Iris pigment epithelial cell (primary cell): Measurements from ENCODE around the gene AAMP.
A peak's percentile ranks its signal among the peaks of the same experiment; 100 is the strongest.

Source experiments
- DNase-seq: peaks from one replicate; pipeline ENCODE4 v3.0.0-alpha.2; 2011; ENCODE audit warnings: low read depth

The AAMP gene

GRCh38 chr2:218293715-218294429 is 23.9 kb upstream of the AAMP start:
- DNase-seq = no peak

DNA sequence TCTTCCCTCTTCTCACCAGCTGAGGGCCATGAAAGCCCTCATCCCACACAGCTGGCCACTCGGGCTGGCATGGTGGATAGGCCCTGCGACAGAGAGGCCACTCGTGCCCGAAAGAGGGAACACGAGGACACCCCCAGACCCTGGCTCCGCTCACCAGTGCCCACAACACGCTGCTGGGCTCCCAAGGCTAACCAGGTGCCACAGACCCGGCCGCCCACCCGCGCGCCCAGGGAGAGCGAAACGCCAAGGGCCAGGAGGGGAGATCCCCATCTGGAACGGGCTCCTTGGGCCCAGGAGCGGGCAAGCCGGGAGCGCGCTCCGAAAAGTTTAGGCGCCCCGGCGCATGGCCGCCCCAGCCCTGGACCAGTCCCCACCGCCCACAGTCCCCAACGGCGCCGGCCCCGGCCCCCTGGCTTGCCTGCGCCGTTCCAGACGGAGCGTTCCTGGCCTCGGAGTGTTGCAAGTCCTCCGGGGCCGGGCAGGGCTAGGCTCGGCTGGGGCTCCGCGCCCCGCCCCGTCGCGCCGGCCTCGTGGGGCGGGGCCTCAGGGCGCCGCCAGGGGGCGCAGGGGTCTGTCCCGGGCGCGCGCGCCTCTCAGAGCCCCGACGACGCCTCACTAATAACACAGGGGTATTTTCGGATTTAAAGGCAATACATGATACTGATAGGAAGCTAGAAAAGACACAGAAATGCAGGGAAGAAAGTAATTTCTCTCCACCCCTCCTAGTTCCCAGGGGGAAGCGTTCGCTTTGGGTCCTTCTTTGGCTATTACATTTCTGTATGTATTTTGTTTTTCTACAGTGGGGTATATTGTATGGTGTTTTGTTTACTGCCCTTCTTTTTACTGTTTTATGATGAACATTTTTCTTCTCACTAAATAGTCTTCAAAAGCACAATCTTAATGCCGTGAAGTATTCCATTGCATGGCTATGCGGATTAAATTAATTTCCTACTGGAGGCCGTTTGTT is 22.4 kb upstream of the AAMP start, which contains the start of gene TMBIM1:
Gene TMBIM1, minus strand, starts transcription at position 456 of the 967 bp plus-strand sequence. CDS start 10,362 bp downstream, outside the sequence.
- peak; percentile 75 for DNase-seq

DNA sequence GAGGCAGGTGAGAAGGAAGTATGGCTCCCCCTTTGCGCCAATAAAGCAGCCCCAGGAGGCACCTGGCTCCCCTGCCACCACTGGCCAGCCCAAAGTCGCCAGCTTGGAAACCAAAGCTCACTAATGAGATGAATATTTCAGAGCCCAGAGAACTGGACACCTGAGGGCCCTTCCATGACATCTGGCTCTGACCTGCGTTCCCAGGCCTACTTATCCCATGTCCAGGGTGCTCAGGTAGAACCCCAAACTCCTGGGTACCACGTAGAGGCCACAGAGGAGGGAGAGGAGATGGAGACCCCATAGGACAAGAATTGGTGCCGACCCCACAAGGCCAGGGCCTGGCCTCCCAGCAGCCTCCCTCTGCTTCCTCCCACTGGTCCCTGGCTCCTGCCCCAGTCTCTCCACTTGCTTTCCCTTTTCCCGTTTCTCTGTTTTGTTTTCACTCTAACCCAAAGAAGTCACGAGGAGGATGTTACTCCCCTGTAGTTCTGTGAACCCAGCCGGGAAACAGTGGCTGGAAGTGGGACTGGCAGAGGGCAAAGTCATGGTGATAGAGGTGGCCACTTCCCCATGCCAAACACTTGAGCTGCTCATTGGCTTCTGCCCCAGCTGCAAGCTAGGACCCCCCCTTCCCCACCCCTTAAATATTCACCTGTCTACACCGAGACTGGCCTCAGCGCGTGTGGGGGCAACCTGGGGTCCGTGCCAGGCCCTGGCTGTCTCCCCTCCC is 21.5 kb upstream of the AAMP start:
- no peak for DNase-seq

DNA sequence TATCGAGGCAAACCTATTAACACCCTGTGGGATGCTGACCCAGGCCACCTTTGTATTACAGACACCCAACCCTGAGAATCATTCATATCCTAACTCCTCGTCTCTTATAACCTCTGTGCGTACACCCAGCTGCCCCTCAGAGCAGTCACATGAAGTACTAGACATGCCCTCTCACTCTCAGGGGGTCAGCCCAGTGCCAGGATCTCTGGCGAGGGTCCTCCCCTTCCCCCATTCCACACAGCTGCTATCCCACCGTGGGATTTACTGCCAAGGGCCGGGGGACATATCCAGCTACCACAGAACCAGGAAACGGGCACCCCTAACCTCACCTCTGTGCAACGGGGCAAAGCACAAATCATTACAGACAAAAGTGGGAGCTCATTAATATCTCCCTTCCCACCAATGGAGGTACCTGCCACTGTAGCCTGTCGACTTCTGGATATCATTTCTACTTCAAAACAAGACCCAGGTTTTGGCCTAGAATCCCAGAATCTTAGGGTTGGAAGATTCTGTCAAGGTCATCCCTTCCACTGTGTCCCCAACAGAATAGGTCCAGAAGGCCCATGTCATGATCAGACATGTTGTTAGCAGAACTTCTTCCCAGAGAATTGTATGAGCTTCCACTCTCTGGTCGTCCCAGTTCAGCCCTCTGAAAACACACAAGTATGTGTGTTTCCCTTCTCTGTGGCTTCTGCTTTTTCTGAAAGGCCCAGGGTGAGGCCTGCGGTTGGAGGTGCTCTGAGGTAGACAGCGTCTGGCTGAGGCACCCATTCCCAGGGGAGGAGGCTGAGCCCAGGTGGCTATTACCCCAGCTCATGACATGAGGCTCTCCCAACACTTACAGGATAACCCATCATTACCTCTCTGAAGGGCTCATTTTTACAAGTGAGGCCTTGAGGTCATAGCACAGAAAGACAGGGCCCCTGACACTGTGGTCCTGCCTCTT is 20.7 kb upstream of the AAMP start:
- no peak for DNase-seq

DNA sequence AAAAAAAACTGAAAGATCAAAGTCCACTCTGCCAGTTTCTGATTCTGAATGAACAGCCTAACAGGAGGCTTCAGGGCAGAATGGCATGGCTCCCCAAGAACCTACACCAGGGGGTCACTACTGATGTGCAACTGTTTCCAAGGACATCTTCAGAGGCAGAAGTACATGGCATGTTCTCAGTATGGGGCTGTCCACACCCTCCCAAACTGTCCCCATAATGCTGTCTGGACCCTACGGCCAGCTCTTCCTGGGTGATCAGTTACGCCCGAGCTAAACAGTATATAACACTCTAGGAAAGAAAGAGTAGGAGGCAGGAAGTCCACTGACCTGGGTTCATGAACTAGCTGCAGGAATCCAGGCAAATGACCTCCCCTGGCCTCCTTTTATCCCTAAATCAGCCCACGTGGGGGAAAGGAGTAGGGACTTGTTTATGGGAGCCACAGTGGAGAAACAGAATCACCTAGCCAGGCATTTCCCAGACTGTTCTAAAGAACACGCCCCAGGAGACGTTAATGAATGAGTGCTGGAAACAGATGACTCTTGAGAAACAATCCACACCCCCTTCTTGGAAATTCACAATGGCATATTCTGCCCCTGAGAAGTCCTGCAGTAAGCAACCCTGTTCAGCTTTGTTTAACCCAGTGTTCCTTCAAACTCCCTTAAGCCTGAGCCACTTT is 19.8 kb upstream of the AAMP start:
- DNase-seq = peak; percentile 69

DNA sequence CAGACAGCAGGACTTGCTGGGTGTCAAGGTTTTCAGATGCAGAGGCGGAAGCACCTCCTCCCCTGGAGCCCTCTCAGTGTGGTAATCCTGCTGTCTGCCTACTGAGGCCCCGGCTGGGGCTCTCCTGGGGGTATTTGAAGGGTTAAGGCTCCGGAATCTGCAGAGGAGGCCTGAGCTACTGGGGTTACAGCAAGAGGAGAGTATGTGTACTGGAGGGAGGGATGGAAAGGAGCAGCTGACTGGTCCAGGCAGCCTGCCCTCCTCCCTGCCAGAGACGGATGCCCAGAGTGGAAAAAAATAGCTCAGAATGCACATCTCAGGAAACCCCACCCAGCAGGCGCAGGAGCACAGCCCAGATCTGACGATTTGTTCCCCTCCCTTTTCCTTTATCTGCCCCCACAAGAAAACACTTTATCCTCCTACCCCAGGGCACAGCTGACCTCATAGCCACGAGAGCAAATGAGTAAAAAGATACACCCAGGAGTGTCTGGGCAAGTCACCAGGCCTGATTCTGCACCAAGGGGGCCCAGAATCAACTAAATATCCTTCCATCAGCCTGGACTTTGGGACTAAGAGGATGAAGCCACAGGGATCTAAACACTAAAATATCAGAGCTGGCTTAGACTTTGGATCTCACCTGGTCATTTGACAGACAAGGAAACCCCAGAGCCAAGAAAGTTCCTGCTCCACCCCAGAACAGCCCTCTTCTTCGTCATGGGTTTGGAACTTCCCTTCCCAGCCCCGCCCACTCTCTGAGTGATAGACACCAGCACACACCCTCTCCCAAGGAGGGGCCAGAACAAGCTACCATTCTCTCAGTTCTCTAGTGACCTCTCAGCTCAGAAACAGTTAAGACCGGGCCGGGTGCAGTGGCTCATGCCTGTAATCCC is 16.9 kb upstream of the AAMP start:
- peak; percentile 98 for DNase-seq

DNA sequence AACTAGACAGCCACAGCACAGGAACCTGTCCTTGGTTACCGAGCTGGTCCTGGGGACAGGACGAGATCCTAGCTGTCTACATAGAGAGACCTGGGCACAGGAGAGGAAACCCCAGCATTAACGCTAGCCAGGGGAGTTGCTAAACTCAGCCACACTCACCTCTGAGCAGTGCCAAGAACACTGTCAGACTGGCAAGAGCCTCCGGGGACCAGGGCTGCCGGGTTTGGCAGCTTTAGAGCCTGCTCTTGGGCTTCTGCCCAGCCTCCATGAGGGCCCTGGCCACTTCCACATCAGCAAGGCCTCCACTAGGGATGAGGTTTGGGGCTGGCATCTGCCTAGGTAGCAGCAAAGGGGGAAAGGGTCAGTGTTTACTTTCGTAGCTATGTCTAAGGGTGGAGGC is 15.7 kb upstream of the AAMP start:
- peak; percentile 50 for DNase-seq

- DNase-seq = peak; percentile 88
Observed at GRCh38 chr2:218284106-218284811, 14.3 kb upstream of the AAMP start.

- no peak for DNase-seq
Observed at GRCh38 chr2:218282173-218282991, 12.4 kb upstream of the AAMP start.

GRCh38 chr2:218281449-218281848 is 11.5 kb upstream of the AAMP start:
- DNase-seq = no peak

DNA sequence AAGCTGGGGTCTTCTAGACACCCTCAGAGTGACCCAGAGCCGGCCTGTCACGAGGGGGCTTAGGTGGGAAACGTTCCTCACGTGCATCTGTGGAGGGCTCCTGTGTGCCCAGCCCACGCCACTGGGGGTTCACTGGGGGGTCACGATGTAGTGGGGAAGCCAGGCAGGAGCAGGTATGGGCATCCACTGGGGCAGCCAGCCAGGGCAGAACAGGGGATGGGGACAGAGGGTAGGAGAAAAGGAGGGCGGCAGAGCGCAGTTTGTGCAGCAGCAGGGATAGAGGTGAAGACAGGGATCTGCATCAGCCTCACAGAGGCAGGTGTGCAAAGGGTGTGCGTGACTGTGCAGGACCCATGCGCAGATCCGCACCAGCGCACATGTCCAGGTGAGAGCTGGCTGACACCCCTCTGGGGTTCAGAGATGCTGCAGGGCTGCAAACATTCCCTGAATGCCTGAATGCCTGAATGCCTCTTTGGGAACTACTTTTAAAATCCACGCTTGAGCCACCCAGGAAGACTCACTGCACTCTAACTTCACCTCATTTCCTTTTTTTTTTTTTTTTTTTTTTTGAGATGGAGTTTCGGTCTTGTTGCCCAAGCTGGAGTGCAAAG is 10.4 kb upstream of the AAMP start:
- no peak for DNase-seq

DNA sequence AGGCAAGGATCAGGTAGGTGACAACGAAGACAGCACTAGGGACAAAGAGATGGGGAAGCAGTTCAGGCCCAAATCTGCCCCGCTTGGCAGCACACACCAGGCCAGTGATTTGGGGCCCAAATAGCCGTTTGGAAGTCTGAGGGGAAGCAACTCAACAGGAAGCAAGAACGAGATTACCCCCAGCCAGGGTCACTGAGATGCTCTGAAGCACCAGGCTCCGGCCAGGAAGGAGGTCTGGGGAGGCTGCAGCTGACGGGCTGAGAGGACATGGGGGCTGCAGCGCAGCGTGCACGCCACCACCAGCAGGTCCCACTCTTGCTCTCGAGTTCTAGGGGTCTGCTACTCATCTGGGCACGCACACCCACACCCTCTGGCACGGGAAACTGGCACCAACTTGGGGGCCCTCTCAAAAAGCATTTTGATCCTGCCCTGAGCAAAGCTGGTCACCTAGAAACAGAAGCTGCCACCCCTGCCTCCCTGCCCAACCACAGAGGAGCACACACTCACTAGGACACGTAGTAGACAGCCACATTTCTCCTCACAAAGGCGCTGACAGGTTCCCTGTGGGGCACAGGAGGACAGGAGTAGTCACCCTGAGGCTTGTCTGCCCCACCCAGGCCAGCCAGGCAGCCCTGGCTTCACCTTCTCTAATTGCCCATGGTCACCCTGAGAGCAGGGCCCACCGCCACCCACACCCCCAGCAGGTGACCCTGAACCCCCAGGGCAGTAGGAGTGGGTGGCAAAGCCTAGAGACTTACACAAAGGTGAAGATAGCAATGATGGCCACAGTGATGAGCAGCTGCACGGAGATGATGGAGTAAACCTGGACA is 8.8 kb upstream of the AAMP start:
- DNase-seq = no peak

DNA sequence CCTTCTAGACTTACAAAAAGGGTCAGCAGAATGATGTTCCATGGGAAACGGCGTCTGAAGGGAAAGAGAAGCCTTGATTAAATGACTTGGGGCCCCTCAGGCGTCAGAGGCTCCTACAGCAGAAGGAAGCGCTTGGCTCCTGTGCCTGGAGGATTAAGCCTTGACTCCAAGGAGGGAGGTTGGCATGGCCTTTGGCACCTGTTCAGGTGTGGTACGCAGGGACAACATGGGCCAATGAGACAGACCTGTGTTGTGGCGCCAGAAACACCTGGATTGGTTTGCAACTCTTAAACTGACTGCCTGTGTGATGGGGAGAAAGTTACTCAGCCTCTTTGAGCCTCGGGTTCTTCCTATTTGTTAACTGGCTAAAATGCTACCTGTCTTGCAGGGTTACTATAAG is 8.0 kb upstream of the AAMP start:
- no peak for DNase-seq

GRCh38 chr2:218276986-218277755 is 7.2 kb upstream of the AAMP start:
- DNase-seq = no peak

GRCh38 chr2:218275371-218276072 is 5.6 kb upstream of the AAMP start:
- no peak for DNase-seq
